Kidney epithelial cell (primary cell): ENCODE measurements around the gene BPIFA2. TPM values are rescaled to one million over a fixed set of nuclear protein-coding genes. Genes with fewer than 3 reads are reported as not detected.

Source experiments
- DNase-seq: peaks from one replicate; pipeline ENCODE4 v3.0.0-alpha.2; 2010; ENCODE audit warnings: low read depth
- H3K27me3 ChIP-seq: 2 replicates; pipeline ENCODE4 v1.6.0; 2011; ENCODE audit warnings: low read length; ENCODE audit not compliant: control insufficient read depth, insufficient read depth
- H3K36me3 ChIP-seq: 2 replicates; pipeline ENCODE4 v1.5.1; 2011; ENCODE audit warnings: low read length; ENCODE audit not compliant: control insufficient read depth, insufficient read depth
- H3K4me3 ChIP-seq: 2 replicates; pipeline ENCODE4 v1.5.1; 2011; ENCODE audit warnings: low read depth, mild to moderate bottlenecking, control low read depth, low read length
- total RNA-seq: library from RNA; depleted of rRNA; stranded (reverse); fragments of >200 nt; gene quantifications from 2 replicates; pipeline ENCODE4 v1.2.3, GENCODE V29; 2015
- TF ChIP-seq, protein P1 (sequence below): IDR thresholded peaks from 2 replicates; pipeline ENCODE4 v1.5.1; 2011; ENCODE audit warnings: mild to moderate bottlenecking, moderate library complexity, low read length, control low read depth, inconsistent platforms; ENCODE audit not compliant: insufficient read depth, poor library complexity, severe bottlenecking

BPIFA2 gene
- total RNA-seq, 1 donor from 2014 or later = not detected

DNA sequence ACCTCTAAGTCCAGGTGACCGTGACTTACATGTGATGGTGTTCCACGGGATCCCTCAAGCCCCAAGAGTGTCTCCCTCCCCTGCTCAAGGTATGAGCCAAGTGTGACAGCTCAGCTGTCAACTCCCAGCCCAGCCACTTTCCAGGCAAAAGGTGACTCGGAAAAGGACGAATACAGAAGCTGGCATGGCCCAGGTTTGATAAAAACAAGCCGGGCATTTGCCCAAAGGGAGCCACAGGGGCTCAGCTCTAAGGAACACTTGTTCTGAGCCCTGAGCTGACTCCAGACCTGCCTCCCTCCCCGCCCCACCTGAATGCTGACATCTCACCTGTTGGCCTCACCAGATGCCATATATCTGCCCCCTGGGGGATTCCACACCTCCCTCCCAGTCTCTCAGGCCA is 43.0 kb upstream of the BPIFA2 start:
- Histone ChIP-seq H3K36me3 (no peaks in the 10 kb centered on the region), H3K27me3 (no peaks in the 10 kb centered on the region), H3K4me3 (no peak overlapping the region)
- no peak for DNase-seq
- TF ChIP-seq, protein P1, sequence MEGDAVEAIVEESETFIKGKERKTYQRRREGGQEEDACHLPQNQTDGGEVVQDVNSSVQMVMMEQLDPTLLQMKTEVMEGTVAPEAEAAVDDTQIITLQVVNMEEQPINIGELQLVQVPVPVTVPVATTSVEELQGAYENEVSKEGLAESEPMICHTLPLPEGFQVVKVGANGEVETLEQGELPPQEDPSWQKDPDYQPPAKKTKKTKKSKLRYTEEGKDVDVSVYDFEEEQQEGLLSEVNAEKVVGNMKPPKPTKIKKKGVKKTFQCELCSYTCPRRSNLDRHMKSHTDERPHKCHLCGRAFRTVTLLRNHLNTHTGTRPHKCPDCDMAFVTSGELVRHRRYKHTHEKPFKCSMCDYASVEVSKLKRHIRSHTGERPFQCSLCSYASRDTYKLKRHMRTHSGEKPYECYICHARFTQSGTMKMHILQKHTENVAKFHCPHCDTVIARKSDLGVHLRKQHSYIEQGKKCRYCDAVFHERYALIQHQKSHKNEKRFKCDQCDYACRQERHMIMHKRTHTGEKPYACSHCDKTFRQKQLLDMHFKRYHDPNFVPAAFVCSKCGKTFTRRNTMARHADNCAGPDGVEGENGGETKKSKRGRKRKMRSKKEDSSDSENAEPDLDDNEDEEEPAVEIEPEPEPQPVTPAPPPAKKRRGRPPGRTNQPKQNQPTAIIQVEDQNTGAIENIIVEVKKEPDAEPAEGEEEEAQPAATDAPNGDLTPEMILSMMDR = no peak

DNA sequence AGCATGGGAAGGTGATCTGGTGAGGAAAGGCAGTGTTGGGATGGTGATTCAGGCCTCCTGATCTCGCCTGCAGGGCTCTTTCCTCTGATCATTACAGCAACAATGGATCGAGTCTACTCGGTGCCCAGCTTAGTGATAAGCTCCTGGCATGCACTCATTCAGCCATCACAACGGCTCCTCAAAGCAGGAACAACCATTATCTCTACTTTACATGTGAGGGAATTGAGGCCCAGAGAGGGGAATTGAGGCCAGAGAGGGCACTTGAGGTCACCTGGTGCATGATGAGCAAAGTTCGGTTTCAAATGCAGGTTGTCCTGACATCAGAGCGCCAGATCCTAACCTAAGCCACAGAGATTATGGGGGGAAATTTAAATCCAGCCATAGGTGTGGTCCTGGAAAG is 42.0 kb upstream of the BPIFA2 start:
- H3K27me3 ChIP-seq = no peaks in the 10 kb centered on the region
- H3K36me3 ChIP-seq = no peaks in the 10 kb centered on the region
- no peak overlapping the region for H3K4me3 ChIP-seq
- no peak for DNase-seq
- TF ChIP-seq, protein P1 = no peak

DNA sequence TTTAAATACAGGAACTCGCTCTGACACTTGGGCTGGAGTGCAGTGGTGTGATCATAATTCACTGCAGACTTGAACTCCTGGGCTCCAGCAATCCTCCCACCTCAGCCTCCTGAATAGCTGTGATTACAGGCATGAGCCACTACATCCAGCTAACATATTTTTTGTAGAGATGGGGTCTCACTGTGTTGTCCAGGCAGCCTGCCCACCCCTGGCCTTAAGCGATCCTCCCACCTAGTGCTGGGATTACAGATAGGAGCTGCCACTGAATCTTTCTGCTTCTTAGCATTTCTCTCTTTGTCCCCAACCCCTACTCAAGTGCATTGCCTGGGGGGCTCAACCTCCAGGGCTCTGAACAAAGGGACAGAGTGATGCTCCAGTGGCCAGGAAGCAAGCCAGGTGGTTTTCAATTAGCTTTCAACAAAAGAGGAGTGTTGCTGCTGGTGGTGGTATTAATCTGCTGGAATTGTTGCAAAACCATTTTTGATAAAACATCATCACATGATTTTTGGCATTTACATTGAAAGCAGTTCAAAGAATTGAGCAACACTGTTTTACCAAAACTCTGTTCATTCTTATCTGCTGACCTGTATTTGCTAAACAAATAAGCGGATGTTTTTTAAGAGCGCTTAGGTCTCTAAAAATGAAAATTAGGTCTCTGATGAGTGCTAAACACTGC is 40.4 kb upstream of the BPIFA2 start:
- DNase-seq = no peak
- TF ChIP-seq, protein P1 = no peak
- no peaks in the 10 kb centered on the region for H3K27me3 ChIP-seq
- no peak overlapping the region for H3K4me3 ChIP-seq
- H3K36me3 ChIP-seq = no peaks in the 10 kb centered on the region

GRCh38 chr20:33130568-33131061 is 37.3 kb upstream of the BPIFA2 start:
- no peaks in the 10 kb centered on the region for H3K36me3 ChIP-seq
- H3K4me3 ChIP-seq = no peak overlapping the region
- no peaks in the 10 kb centered on the region for H3K27me3 ChIP-seq
- TF ChIP-seq, protein P1 = no peak
- no peak for DNase-seq

GRCh38 chr20:33131949-33132473 is 35.9 kb upstream of the BPIFA2 start:
- no peaks in the 10 kb centered on the region for H3K27me3 ChIP-seq
- DNase-seq = no peak
- TF ChIP-seq, protein P1 = no peak
- no peaks in the 10 kb centered on the region for H3K36me3 ChIP-seq
- no peak overlapping the region for H3K4me3 ChIP-seq
